A549 (cell line): ENCODE measurements around the gene RAVER1.

Experiments used
- CHD4 ChIP-seq: fragments of 200-600 bp; sonication (generic); IDR thresholded peaks from 2 replicates; pipeline ENCODE4 v1.6.1; 2016; ENCODE audit warnings: antibody characterized with exemption, mild to moderate bottlenecking, borderline replicate concordance
- JUNB ChIP-seq: fragments of >200 bp; sonication (Bioruptor Twin); formaldehyde crosslinking; IDR thresholded peaks from 2 replicates; pipeline ENCODE4 v1.6.1; 2016

DNA sequence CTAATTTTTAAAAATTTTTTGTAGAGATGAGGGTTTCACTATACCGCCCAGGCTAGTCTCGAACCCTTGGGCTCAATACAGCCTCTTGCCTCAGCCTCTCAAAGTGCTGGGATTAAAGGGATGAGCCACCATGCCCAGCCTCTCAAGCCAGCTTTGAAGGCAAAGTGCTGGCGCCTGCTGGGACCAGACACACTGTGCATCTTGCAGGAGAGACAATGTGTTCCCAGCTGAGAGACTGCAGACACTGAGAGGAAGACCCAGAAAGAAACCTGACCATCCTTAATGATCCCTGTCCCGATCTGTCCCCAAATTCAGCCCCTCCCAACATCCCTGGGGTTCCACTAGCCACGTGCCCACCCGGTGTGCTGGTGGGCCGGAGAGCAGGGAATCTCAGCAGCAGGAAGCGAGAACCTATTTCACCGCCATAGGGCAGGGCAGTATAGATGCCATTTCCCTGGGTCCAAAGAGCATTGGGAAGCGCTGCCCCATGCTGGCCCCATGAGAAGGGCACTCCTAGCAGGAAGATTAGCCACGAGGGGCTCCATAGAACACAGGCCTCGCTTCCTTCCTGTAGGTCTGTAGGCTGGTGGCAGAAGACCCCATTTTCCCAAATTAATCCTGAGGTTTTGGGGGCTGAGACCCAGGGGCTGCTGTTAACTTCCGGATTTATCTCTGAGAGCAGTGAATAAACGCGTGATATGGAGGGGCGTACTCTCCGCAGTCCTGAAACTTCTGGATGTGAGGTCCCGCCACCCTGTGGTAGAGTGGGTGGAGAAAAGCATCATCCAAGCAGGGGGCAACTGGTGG is 968 bp downstream of the RAVER1 start:
- TF ChIP-seq JUNB: no peak
- no peak for TF ChIP-seq CHD4
